ENCODE results near the gene STIM2.

GRCh38 chr4:27016551-27016950 is 155.9 kb downstream of the STIM2 start:
- no peak for TF ChIP-seq CTCF (conservative IDR thresholded peaks at IDR 0.05)
- TF ChIP-seq EZH2 (IDR thresholded peaks at IDR 0.05; ENCODE audit: low read depth): no peak

All from PC-9 (cell line).